Measurements from ENCODE around the gene NOB1. TPM values are rescaled to one million over a fixed set of nuclear protein-coding genes. Genes with fewer than 3 reads are reported as not detected.
"Not testable (repeated sequence)": the region's sequence is repeated elsewhere in the genome, so short reads cannot be mapped to it uniquely, and the experiment has no call there.

The NOB1 gene
- total and polyA plus RNA-seq, 3 experiments from 2014 or later = 43.5 to 137 (median 129) TPM

DNA sequence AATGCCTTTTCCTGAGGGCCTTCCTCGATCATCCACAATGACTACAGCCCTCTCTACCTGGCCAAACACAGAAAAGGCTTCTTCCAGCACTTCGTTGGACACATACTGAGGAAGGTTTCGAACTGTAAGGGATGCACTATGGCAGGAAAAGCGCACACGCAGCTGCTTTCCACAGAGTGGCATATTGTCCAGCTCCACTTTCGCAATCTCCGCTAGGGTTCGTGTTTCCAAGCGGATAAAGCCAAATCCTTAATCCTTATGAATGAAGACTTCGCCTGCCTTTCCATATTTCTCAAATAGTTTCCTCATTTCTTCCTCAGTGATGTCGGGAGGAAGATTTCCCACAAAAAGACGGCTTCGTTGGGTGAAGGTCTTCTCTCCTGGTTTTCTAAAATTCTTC is 2.6 kb upstream of the NOB1 start:
- peak overlapping the region in 1 of 7 donors; percentile 50 for H3K4me3 Mint-ChIP-seq
- CTCF ChIA-PET = interaction anchor here (1.5 to 2.0 kb wide), 2 partner anchors 33 to 49 kb away, joined by 3 to 8 read pairs; no protein-coding TSS in a partner anchor

DNA sequence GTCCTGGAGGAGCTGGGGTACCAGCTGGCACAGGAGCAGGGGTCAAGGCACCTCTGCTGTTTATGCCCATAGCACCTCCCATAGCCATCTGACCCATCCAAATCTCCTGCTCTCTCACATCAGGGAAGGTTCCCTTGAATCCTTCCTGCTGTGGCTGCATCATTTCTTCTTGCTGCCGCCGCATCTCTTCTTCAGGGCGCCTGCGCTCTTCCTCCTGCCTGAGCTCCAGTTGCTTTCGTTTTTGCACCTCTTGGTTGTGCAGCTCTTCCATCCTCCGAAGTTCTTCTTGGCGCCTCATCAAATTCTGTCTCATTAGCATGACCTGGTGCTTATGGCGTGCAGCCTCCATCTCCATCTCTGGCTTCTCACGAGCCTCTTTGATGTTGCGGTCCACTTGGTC is 2.0 kb upstream of the NOB1 start:
- no peaks in the 10 kb centered on the region for H3K27me3 ChIP-seq (ENCODE audit: insufficient read depth, low read length, poor library complexity, severe bottlenecking)
- H3K9me3 Mint-ChIP-seq = no peaks in the 10 kb centered on the region
- POLR2A ChIA-PET = interaction anchor here (0.6 kb wide), 1 partner anchor 27 kb away, joined by 3 read pairs; no protein-coding TSS in a partner anchor
- no peak overlapping the region for H3K27ac ChIP-seq (ENCODE audit: low read depth, low read length)
- peaks cover 0 to 18% (median 2%) of the 10 kb centered on the region in 3 donors for H3K36me3 Mint-ChIP-seq
- H3K36me3 ChIP-seq (ENCODE audit: insufficient read depth, low read length) = peaks cover 5% of the 10 kb centered on the region
- H3K4me1 ChIP-seq (ENCODE audit: insufficient read depth, low read length) = peaks cover 22% of the 10 kb centered on the region
- peak overlapping the region in 2 of 8 donors; percentile 73 to 94 for H3K27ac Mint-ChIP-seq
- no peak for DNase-seq
- peak overlapping the region in 3 of 7 donors; percentile 6 to 74 (median 54) for H3K4me3 Mint-ChIP-seq
- peaks cover 0 to 1% of the 10 kb centered on the region in 2 donors for H3K27me3 Mint-ChIP-seq
- no peaks in the 10 kb centered on the region for H3K9me3 ChIP-seq (ENCODE audit: low read length)
- peaks cover 27 to 41% (median 30%) of the 10 kb centered on the region in 3 donors for H3K4me1 Mint-ChIP-seq
- CTCF ChIA-PET = interaction anchor here (1.1 to 2.0 kb wide), 2 partner anchors 17 to 48 kb away, joined by 3 to 8 read pairs; no protein-coding TSS in a partner anchor
- no peak overlapping the region for H3K4me3 ChIP-seq (ENCODE audit: low read length)

More for the DNA sequence above, 2.6 kb upstream of the NOB1 start:
- H3K27ac ChIP-seq (ENCODE audit: low read depth, low read length); H3K9me3 Mint-ChIP-seq; H3K4me3 ChIP-seq (ENCODE audit: low read length); H3K27me3 Mint-ChIP-seq; H3K27me3 ChIP-seq (ENCODE audit: insufficient read depth, low read length, poor library complexity, severe bottlenecking); H3K36me3 ChIP-seq (ENCODE audit: insufficient read depth, low read length); DNase-seq; H3K9me3 ChIP-seq (ENCODE audit: low read length): not testable (repeated sequence)
- POLR2A ChIA-PET = interaction anchor here (0.6 kb wide), 1 partner anchor 28 kb away, joined by 3 read pairs; no protein-coding TSS in a partner anchor
- Mint-ChIP-seq H3K4me1 (peaks cover 26 to 39% (median 30%) of the 10 kb centered on the region in 3 donors), H3K27ac (peak overlapping the region in 1 of 8 donors; percentile 94), H3K36me3 (peaks cover 0 to 15% (median under 1%) of the 10 kb centered on the region in 3 donors)
- H3K4me1 ChIP-seq (ENCODE audit: insufficient read depth, low read length) = peaks cover 25% of the 10 kb centered on the region

DNA sequence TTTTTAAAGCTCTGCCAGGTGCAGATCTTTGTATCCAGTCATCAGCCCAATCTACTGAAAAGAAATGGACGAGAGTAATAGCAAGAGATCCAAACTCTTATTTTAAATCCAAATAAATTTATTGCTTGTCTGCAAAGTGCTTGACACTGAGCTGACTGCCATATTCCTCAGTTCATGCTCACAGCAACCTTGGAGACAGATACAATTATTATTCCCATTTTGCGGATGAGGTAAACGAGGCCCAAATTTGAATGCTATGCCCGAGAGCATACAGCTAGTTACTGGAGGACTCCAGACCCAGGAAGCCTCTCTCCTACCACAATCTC is 620 bp downstream of the NOB1 start:
- Mint-ChIP-seq H3K27me3 (peaks cover 0 to 1% of the 10 kb centered on the region in 2 donors), H3K36me3 (peaks cover 2 to 37% (median 4%) of the 10 kb centered on the region in 3 donors), H3K4me3 (peak overlapping the region; percentile 97 to 100 (median 100)), H3K4me1 (peaks cover 23 to 37% (median 26%) of the 10 kb centered on the region in 3 donors), H3K9me3 (no peaks in the 10 kb centered on the region), H3K27ac (peak overlapping the region; percentile 94 to 99 (median 99))
- no peaks in the 10 kb centered on the region for H3K9me3 ChIP-seq (ENCODE audit: low read length)
- ChIA-PET POLR2A (interaction anchor here (0.6 to 2.3 kb wide), 10 partner anchors 9 to 508 kb away, joined by 3 to 19 read pairs (median 4); partner anchors contain the start of genes NQO1 and WWP2), CTCF (interaction anchor here (0.6 to 3.5 kb wide), 30 partner anchors 9 to 705 kb away, joined by 3 to 96 read pairs (median 4); partner anchors contain the start of gene NQO1)
- H3K27me3 ChIP-seq (ENCODE audit: insufficient read depth, low read length, poor library complexity, severe bottlenecking) = no peaks in the 10 kb centered on the region
- DNase-seq = no peak
- peak overlapping the region; percentile 86 for H3K27ac ChIP-seq (ENCODE audit: low read depth, low read length)
- H3K4me3 ChIP-seq (ENCODE audit: low read length) = peak overlapping the region; percentile 98
- peaks cover 14% of the 10 kb centered on the region for H3K4me1 ChIP-seq (ENCODE audit: insufficient read depth, low read length)
- H3K36me3 ChIP-seq (ENCODE audit: insufficient read depth, low read length) = peaks cover 18% of the 10 kb centered on the region

DNA sequence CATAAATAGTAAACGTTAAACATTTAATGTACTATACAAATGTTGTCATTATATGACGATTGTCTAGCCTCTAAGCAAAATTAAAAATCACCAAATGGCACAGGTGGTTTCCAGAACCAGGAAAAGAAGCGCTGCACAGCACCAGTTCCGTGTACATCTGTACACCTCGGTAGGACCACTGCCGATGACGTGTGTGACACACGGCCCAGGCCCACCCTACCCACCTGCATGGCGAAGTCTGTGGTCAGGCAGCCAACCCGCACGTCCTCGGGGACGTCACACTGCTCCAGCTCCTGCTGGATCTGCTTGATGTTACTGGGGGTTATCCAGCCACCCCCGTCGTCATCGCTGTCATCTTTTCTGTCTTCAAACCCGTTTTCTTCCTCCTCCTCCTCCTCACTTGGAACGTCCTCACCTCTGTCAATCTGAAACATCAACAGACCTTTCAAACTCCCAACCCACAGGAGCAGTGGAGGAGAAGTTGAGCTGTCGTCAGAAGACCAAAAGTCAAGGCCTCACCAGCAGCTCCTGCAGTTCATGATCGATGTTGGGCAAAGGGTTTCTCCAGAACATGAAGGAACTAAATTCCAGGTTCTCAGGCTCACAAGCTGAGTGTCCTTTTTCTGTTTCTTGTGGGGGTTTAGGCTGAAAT is 5.9 kb downstream of the NOB1 start:
- POLR2A ChIA-PET = no interaction called here
- H3K36me3 Mint-ChIP-seq = peaks cover 11 to 82% (median 18%) of the 10 kb centered on the region in 3 donors
- H3K9me3 ChIP-seq (ENCODE audit: low read length) = no peaks in the 10 kb centered on the region
- DNase-seq = no peak
- no peaks in the 10 kb centered on the region for H3K27me3 Mint-ChIP-seq
- peaks cover 10% of the 10 kb centered on the region for H3K4me1 ChIP-seq (ENCODE audit: insufficient read depth, low read length)
- no peaks in the 10 kb centered on the region for H3K9me3 Mint-ChIP-seq
- H3K27me3 ChIP-seq (ENCODE audit: insufficient read depth, low read length, poor library complexity, severe bottlenecking) = no peaks in the 10 kb centered on the region
- H3K4me1 Mint-ChIP-seq = peaks cover 13 to 28% (median 15%) of the 10 kb centered on the region in 3 donors
- H3K36me3 ChIP-seq (ENCODE audit: insufficient read depth, low read length) = peaks cover 63% of the 10 kb centered on the region
- peak overlapping the region in 1 of 7 donors; percentile 48 for H3K4me3 Mint-ChIP-seq
- H3K27ac ChIP-seq (ENCODE audit: low read depth, low read length) = no peak overlapping the region
- peak overlapping the region in 1 of 8 donors; percentile 75 for H3K27ac Mint-ChIP-seq
- CTCF ChIA-PET = interaction anchor here (1.1 kb wide), 1 partner anchor 40 kb away, joined by 4 read pairs; no protein-coding TSS in a partner anchor
- no peak overlapping the region for H3K4me3 ChIP-seq (ENCODE audit: low read length)

DNA sequence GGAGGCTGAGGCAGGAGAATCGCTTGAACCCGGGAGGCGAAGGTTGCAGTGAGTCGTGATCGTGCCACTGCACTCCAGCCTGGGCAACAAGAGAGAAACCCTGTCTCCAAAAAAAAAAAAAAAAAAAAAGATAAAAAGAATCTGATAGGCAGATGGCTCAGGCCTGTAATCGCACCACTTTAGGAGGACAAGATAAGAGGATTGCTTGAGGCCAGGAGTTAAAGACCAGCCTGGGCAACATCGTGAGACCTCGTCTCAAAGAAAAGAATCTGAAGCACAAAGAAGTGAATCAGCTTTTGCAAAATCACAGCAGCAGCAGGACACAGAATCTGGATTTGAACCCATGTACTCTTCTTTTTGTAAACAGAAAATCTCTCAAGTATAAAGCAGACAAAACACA is 7.6 kb downstream of the NOB1 start:
- H3K27ac Mint-ChIP-seq = peak overlapping the region in 1 of 8 donors; percentile 44
- H3K4me3 Mint-ChIP-seq = no peak overlapping the region

DNA sequence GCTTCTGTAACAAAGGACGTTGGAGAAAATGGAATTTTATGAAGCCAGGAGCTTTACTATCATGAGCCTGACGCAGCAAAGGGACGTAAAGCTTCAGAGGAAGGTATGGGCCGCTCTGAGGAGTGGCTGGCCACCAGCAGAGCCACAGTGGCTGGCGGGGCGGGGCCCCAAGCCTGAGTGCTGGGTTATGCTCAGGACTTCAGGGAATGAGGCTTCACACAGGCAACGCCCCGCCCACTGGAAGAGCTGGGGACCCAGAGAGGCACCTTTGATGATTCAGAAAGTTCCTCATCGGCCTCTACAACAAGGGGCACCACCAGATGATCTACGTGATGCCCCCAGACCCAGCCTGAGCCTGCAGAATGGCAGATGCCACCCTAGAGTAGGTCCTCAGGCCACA is 8.8 kb downstream of the NOB1 start:
- H3K36me3 Mint-ChIP-seq = peaks cover 11 to 92% (median 25%) of the 10 kb centered on the region in 3 donors
- Histone ChIP-seq H3K9me3 (ENCODE audit: low read length) (no peaks in the 10 kb centered on the region), H3K27ac (ENCODE audit: low read depth, low read length) (no peak overlapping the region), H3K4me1 (ENCODE audit: insufficient read depth, low read length) (no peaks in the 10 kb centered on the region), H3K4me3 (ENCODE audit: low read length) (no peak overlapping the region), H3K36me3 (ENCODE audit: insufficient read depth, low read length) (peaks cover 65% of the 10 kb centered on the region), H3K27me3 (ENCODE audit: insufficient read depth, low read length, poor library complexity, severe bottlenecking) (no peaks in the 10 kb centered on the region)
- H3K27ac Mint-ChIP-seq = no peak overlapping the region
- ChIA-PET POLR2A (no interaction called here), CTCF (interaction anchor here (2.9 kb wide), 1 partner anchor 9 kb away, joined by 10 read pairs; the partner anchor contains the start of gene NOB1)
- no peak overlapping the region for H3K4me3 Mint-ChIP-seq
- DNase-seq = no peak
- H3K27me3 Mint-ChIP-seq = no peaks in the 10 kb centered on the region
- H3K4me1 Mint-ChIP-seq = peaks cover 0 to 4% (median 0%) of the 10 kb centered on the region in 3 donors
- no peaks in the 10 kb centered on the region for H3K9me3 Mint-ChIP-seq

More for the DNA sequence above, 7.6 kb downstream of the NOB1 start:
- Mint-ChIP-seq H3K36me3 (peaks cover 11 to 91% (median 25%) of the 10 kb centered on the region in 3 donors), H3K9me3 (no peaks in the 10 kb centered on the region), H3K4me1 (peaks cover 1 to 11% (median 2%) of the 10 kb centered on the region in 3 donors), H3K27me3 (no peaks in the 10 kb centered on the region)
- Histone ChIP-seq H3K27ac (ENCODE audit: low read depth, low read length) (no peak overlapping the region), H3K36me3 (ENCODE audit: insufficient read depth, low read length) (peaks cover 67% of the 10 kb centered on the region), H3K27me3 (ENCODE audit: insufficient read depth, low read length, poor library complexity, severe bottlenecking) (no peaks in the 10 kb centered on the region), H3K4me3 (ENCODE audit: low read length) (no peak overlapping the region), H3K9me3 (ENCODE audit: low read length) (no peaks in the 10 kb centered on the region), H3K4me1 (ENCODE audit: insufficient read depth, low read length) (no peaks in the 10 kb centered on the region)
- CTCF ChIA-PET = interaction anchor here (2.9 kb wide), 1 partner anchor 7 kb away, joined by 10 read pairs; the partner anchor contains the start of gene NOB1
- POLR2A ChIA-PET = no interaction called here
- no peak for DNase-seq

DNA sequence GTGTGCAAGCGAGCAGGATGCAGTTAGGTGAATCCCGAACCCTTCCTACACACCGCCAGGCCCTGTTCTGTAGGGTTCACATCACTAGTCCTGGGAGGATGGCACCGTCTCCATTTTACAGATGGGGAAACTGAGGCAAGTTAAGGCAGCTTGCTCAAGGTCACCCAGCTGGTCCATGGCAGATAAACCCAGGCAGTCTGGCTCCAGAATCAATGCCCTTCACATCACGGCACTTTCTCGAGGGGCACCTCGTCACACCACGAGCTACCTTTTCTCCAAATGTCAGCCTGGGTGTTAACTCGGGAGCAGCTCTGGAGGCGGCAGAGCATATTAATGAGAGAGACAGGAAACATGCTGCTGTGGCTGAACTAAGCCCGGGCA is 9.5 kb downstream of the NOB1 start:
- no peaks in the 10 kb centered on the region for H3K27me3 ChIP-seq (ENCODE audit: insufficient read depth, low read length, poor library complexity, severe bottlenecking)
- ChIA-PET POLR2A (no interaction called here), CTCF (interaction anchor here (2.9 kb wide), 1 partner anchor 9 kb away, joined by 10 read pairs; the partner anchor contains the start of gene NOB1)
- no peak overlapping the region for H3K4me3 ChIP-seq (ENCODE audit: low read length)
- H3K27ac Mint-ChIP-seq = no peak overlapping the region
- H3K4me1 Mint-ChIP-seq = peaks cover 0 to 4% (median 0%) of the 10 kb centered on the region in 3 donors
- DNase-seq = no peak
- no peak overlapping the region for H3K27ac ChIP-seq (ENCODE audit: low read depth, low read length)
- H3K9me3 Mint-ChIP-seq = no peaks in the 10 kb centered on the region
- H3K9me3 ChIP-seq (ENCODE audit: low read length) = no peaks in the 10 kb centered on the region
- H3K4me3 Mint-ChIP-seq = no peak overlapping the region
- no peaks in the 10 kb centered on the region for H3K4me1 ChIP-seq (ENCODE audit: insufficient read depth, low read length)
- H3K36me3 ChIP-seq (ENCODE audit: insufficient read depth, low read length) = peaks cover 60% of the 10 kb centered on the region
- no peaks in the 10 kb centered on the region for H3K27me3 Mint-ChIP-seq
- H3K36me3 Mint-ChIP-seq = peaks cover 11 to 90% (median 28%) of the 10 kb centered on the region in 3 donors
